Mammary epithelial cell (primary cell): ENCODE measurements around the gene GTPBP1.

ENCODE experiments used
- CTCF ChIP-seq, 2 donors: IDR thresholded peaks in 1 of 2; conservative IDR thresholded peaks in 1 of 2; 2 replicates each; pipeline ENCODE4 v1.5.1; 2011 to 2012; ENCODE audit warnings: inconsistent platforms in 2 of 2, low read length in 2 of 2, mild to moderate bottlenecking in 2 of 2, control low read depth in 1 of 2, low read depth in 1 of 2; ENCODE audit not compliant: insufficient read depth in 1 of 2; ENCODE audit errors: extremely low read depth in 1 of 2
- EZH2 ChIP-seq: IDR thresholded peaks from 2 replicates; pipeline ENCODE4 v1.6.1; 2012; ENCODE audit warnings: low read length, inconsistent platforms, borderline replicate concordance

GRCh38 chr22:38725900-38726655, 20.3 kb downstream of the GTPBP1 start:
- TF ChIP-seq CTCF (conservative IDR thresholded peaks at IDR 0.05 in 1 of 2, IDR thresholded peaks at IDR 0.05 in 1 of 2; ENCODE audit: extremely low read depth in 1 of 2, insufficient read depth in 1 of 2, low read depth in 1 of 2, low read length in 2 of 2) (no peak), EZH2 (no peak)
